Hypothalamus (tissue), 51 donors: ENCODE results near the gene ODAD2.

Experiments
- DNase-seq, 51 donors: peaks; one replicate each; lab custom pipeline; 2025; lab: John Stamatoyannopoulos, UW

ODAD2 gene

DNA sequence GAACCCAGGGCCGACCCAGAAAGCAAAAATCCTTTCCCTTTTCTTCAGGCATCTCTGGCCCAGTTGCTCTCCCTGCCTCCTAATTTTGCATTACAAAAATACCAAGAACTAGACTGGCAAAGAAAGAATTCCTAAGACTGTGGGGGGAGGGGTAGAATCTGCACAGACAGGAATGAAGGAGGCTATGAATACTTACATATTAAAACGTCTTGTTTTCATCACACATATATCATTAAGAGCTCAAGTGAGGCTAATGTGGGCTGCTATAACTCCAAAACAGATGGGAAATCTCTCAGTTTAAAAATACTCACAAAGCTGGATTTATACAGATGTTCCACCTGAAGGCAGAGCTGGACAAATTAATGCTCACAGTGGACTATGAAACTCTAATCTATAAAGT, 224.0 kb downstream of the ODAD2 start:
- no peak for DNase-seq

DNA sequence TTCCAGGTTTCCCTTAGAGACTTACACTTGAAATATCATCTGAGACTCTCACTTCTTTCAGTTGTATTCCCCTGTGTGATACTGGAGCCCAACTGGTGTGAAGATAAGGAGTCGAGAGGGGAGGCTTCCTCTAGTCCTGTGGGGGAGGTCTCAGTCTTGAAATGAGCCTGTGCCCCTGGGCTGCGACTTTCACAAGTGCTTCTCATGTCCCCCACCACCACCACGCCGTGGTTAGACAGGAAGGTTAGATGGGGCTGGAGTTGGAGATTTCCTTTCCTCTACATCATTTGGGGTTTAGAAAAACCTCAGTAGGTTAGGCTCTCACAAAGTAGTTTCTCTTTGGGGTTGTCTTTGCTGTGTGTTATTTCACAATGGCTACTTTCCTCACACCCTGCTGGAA, 227.6 kb downstream of the ODAD2 start:
- no peak for DNase-seq

DNA sequence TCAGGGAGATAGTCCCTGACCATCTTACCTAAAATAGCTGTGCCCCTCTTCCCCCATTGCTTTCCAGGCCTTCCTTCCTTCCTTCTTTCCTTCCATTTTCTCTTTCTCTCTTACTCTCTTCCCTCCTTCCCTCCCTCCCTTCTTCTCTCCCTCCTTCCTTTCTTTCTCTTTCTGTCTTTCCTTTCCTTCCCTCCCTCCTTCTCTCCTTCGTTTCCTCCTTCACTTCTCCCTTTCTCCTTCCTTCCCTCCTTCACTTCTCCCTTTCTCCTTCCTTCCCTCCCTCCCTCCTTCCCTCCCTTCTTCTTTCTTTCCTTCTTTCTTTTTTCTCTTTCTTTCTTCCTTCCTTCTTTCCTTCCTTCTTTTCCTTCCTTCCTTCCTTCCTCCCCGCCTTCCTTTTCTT, 228.7 kb downstream of the ODAD2 start:
- DNase-seq = no peak
